Endothelial cell (in vitro differentiated cells): Measurements from ENCODE around the gene BCCIP. TPM values are rescaled to one million over a fixed set of nuclear protein-coding genes. Genes with fewer than 3 reads are reported as not detected.

Source experiments
- DNase-seq: peaks from one replicate; pipeline ENCODE4 v3.0.0; 2021; ENCODE audit warnings: low spot score
- H3K27ac Mint-ChIP-seq: one replicate; pipeline ENCODE4 v1.8.0; 2021; ENCODE audit warnings: mixed read lengths, inconsistent platforms; ENCODE audit not compliant: unreplicated experiment
- H3K27me3 Mint-ChIP-seq: one replicate; pipeline ENCODE4 v1.8.0; 2021; ENCODE audit warnings: mild to moderate bottlenecking, moderate library complexity, mixed read lengths, inconsistent platforms; ENCODE audit not compliant: unreplicated experiment
- H3K36me3 Mint-ChIP-seq: one replicate; pipeline ENCODE4 v1.8.0; 2021; ENCODE audit warnings: mild to moderate bottlenecking, low read depth, mixed read lengths, inconsistent platforms; ENCODE audit not compliant: unreplicated experiment
- H3K4me1 Mint-ChIP-seq: one replicate; pipeline ENCODE4 v1.8.0; 2021; ENCODE audit warnings: mild to moderate bottlenecking, mixed read lengths, inconsistent platforms; ENCODE audit not compliant: unreplicated experiment
- H3K4me3 Mint-ChIP-seq: one replicate; pipeline ENCODE4 v1.8.0; 2021; ENCODE audit warnings: mild to moderate bottlenecking, mixed read lengths, inconsistent platforms; ENCODE audit not compliant: unreplicated experiment
- H3K9me3 Mint-ChIP-seq: one replicate; pipeline ENCODE4 v1.8.0; 2021; ENCODE audit warnings: mixed read lengths, inconsistent platforms; ENCODE audit not compliant: unreplicated experiment
- CTCF ChIP-seq: fragments of 200-600 bp; sonication (generic); IDR thresholded peaks from one replicate; pipeline ENCODE4 v1.5.0; 2021; ENCODE audit warnings: antibody characterized with exemption; ENCODE audit not compliant: unreplicated experiment
- total RNA-seq: library from RNA; stranded (reverse); fragmentation: NEBNext Ultra II Directional; extraction: Animal tissue kit (Norgen Biotek cat#: 25700); gene quantifications from one replicate; pipeline ENCODE4 v1.2.1, GENCODE V29; 2021; ENCODE audit not compliant: unreplicated experiment

BCCIP gene
- total RNA-seq, 1 donor from 2014 or later, result 39.4 TPM

GRCh38 chr10:125820701-125821100 is 2.6 kb upstream of the BCCIP start:
- H3K36me3 Mint-ChIP-seq, result peaks cover 2% of the 10 kb centered on the region
- H3K27me3 Mint-ChIP-seq, result peaks cover 2% of the 10 kb centered on the region
- H3K9me3 Mint-ChIP-seq, result no peaks in the 10 kb centered on the region
- TF ChIP-seq CTCF, result no peak
- no peak overlapping the region for H3K27ac Mint-ChIP-seq
- H3K4me1 Mint-ChIP-seq, result peaks cover 6% of the 10 kb centered on the region
- no peak overlapping the region for H3K4me3 Mint-ChIP-seq
- no peak for DNase-seq

- TF ChIP-seq CTCF, result no peak
- H3K4me1 Mint-ChIP-seq, result peaks cover 6% of the 10 kb centered on the region
- no peaks in the 10 kb centered on the region for H3K9me3 Mint-ChIP-seq
- H3K27me3 Mint-ChIP-seq, result peaks cover 3% of the 10 kb centered on the region
- peak; percentile 12 for DNase-seq
- peaks cover 7% of the 10 kb centered on the region for H3K36me3 Mint-ChIP-seq
- H3K27ac Mint-ChIP-seq, result no peak overlapping the region
- H3K4me3 Mint-ChIP-seq, result no peak overlapping the region
Measured at GRCh38 chr10:125823663-125824251, 411 bp downstream of the BCCIP start.

GRCh38 chr10:125824736-125825135 is 1.4 kb downstream of the BCCIP start:
- peaks cover 6% of the 10 kb centered on the region for H3K4me1 Mint-ChIP-seq
- DNase-seq, result no peak
- H3K9me3 Mint-ChIP-seq, result no peaks in the 10 kb centered on the region
- no peak for TF ChIP-seq CTCF
- no peak overlapping the region for H3K4me3 Mint-ChIP-seq
- no peak overlapping the region for H3K27ac Mint-ChIP-seq
- peaks cover 3% of the 10 kb centered on the region for H3K27me3 Mint-ChIP-seq
- peaks cover 13% of the 10 kb centered on the region for H3K36me3 Mint-ChIP-seq

- no peak for TF ChIP-seq CTCF
- no peaks in the 10 kb centered on the region for H3K9me3 Mint-ChIP-seq
- no peaks in the 10 kb centered on the region for H3K4me1 Mint-ChIP-seq
- peaks cover 3% of the 10 kb centered on the region for H3K27me3 Mint-ChIP-seq
- H3K36me3 Mint-ChIP-seq, result peaks cover 13% of the 10 kb centered on the region
- no peak overlapping the region for H3K27ac Mint-ChIP-seq
- DNase-seq, result no peak
- no peak overlapping the region for H3K4me3 Mint-ChIP-seq
Measured at GRCh38 chr10:125827133-125827532, 3.8 kb downstream of the BCCIP start.

GRCh38 chr10:125828311-125828710 is 5.0 kb downstream of the BCCIP start:
- Mint-ChIP-seq H3K36me3 (peaks cover 15% of the 10 kb centered on the region), H3K9me3 (no peaks in the 10 kb centered on the region), H3K4me1 (no peaks in the 10 kb centered on the region), H3K4me3 (no peak overlapping the region), H3K27ac (peak overlapping the region; percentile 43), H3K27me3 (peaks cover 3% of the 10 kb centered on the region)
- TF ChIP-seq CTCF, result no peak
- no peak for DNase-seq
